GM21515 (cell line): ENCODE data around the gene BPIFB4.
"Not testable (repeated sequence)": the region's sequence is repeated elsewhere in the genome, so short reads cannot be mapped to it uniquely, and the experiment has no call there.

Experiments
- ATAC-seq: cut with Tn5 transposase; IDR thresholded peaks from one replicate; pipeline ENCODE4 v1.9.1; 2021; ENCODE audit not compliant: unreplicated experiment

BPIFB4 gene

GRCh38 chr20:33084722-33085121 lies 5.3 kb downstream of the BPIFB4 start:
- ATAC-seq = no peak

GRCh38 chr20:33086052-33086722 lies 6.7 kb downstream of the BPIFB4 start:
- no peak for ATAC-seq

- no peak for ATAC-seq
These were observed 11.7 kb downstream of the BPIFB4 start for GRCh38 chr20:33091147-33091546.

GRCh38 chr20:33091693-33092092 lies 12.2 kb downstream of the BPIFB4 start:
- ATAC-seq = no peak

- ATAC-seq = no peak
These were observed 12.9 kb downstream of the BPIFB4 start for GRCh38 chr20:33092361-33092760.

- no peak for ATAC-seq
These were observed 13.6 kb downstream of the BPIFB4 start for GRCh38 chr20:33093074-33093473.

- no peak for ATAC-seq
These were observed 14.1 kb downstream of the BPIFB4 start for GRCh38 chr20:33093582-33093981.

- no peak for ATAC-seq
These were observed 15.8 kb downstream of the BPIFB4 start for GRCh38 chr20:33095249-33095648.

- ATAC-seq = not testable (repeated sequence)
These were observed 16.6 kb downstream of the BPIFB4 start for GRCh38 chr20:33095902-33096584.

- no peak for ATAC-seq
These were observed 17.6 kb downstream of the BPIFB4 start for GRCh38 chr20:33097001-33097400.

GRCh38 chr20:33099843-33100538 lies 20.5 kb downstream of the BPIFB4 start:
- no peak for ATAC-seq

- ATAC-seq = no peak
These were observed 24.1 kb downstream of the BPIFB4 start for GRCh38 chr20:33103556-33103955.

- no peak for ATAC-seq
These were observed 24.9 kb downstream of the BPIFB4 start for GRCh38 chr20:33104336-33104735.

GRCh38 chr20:33105316-33105924 lies 26.0 kb downstream of the BPIFB4 start:
- ATAC-seq = no peak

GRCh38 chr20:33106058-33106620 lies 26.7 kb downstream of the BPIFB4 start:
- ATAC-seq = not testable (repeated sequence)

- ATAC-seq = no peak
These were observed 29.2 kb downstream of the BPIFB4 start for GRCh38 chr20:33108661-33109060.

- no peak for ATAC-seq
These were observed 30.8 kb downstream of the BPIFB4 start for GRCh38 chr20:33110147-33110825.

GRCh38 chr20:33111306-33111705 lies 31.9 kb downstream of the BPIFB4 start:
- ATAC-seq = no peak

GRCh38 chr20:33112547-33113386 lies 33.3 kb downstream of the BPIFB4 start:
- ATAC-seq = no peak

GRCh38 chr20:33113387-33113908 lies 34.0 kb downstream of the BPIFB4 start:
- no peak for ATAC-seq
